Measurements from ENCODE around the gene TSR3. TPM values are rescaled to one million over a fixed set of nuclear protein-coding genes. Genes with fewer than 3 reads are reported as not detected.

Gene TSR3
- total RNA-seq, 2 donors from 2014 or later = 39.6 to 74.4 TPM

DNA sequence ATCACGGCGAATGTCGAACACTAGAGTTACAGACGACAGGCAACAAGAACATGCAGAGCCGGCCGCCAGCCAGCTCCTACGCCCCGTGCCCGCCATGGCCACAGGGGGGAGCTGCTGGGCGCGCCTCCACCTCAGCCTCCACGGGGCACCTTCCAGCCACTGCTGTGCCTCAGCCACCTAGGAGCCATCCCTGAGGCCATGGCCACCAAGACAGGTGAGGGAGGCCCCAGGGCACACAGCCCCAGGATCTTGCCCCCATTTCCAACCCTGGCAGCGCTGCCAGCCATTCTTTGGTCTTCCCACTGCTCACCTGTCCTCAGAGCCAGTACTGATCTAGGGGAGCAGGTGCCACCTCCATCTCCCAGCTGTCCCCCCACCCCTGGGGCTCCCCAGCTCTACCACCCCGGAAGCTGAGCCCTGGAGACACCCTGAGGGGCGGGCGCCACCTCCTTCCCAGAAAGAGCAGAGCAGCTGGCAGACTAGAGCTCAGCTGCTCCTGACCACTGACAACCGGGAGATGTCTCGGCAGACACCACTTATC is 11.9 kb upstream of the TSR3 start:
- intact Hi-C loops (cut with DNase I) = no loop called here
- H3K27ac ChIP-seq = no peak overlapping the region
- no peaks in the 10 kb centered on the region for H3K9me3 ChIP-seq
- H3K9ac ChIP-seq (ENCODE audit: low read depth in 2 of 2, low read length in 2 of 2) = no peak overlapping the region
- no peaks in the 10 kb centered on the region for H3K27me3 ChIP-seq
- H3K4me3 ChIP-seq = no peak overlapping the region
- H3K4me1 ChIP-seq = no peaks in the 10 kb centered on the region
- peak; percentile 55 for DNase-seq
- H3K36me3 ChIP-seq = peaks cover 4% of the 10 kb centered on the region
- TF ChIP-seq CTCF (IDR thresholded peaks at IDR 0.05) = peak; percentile 83

DNA sequence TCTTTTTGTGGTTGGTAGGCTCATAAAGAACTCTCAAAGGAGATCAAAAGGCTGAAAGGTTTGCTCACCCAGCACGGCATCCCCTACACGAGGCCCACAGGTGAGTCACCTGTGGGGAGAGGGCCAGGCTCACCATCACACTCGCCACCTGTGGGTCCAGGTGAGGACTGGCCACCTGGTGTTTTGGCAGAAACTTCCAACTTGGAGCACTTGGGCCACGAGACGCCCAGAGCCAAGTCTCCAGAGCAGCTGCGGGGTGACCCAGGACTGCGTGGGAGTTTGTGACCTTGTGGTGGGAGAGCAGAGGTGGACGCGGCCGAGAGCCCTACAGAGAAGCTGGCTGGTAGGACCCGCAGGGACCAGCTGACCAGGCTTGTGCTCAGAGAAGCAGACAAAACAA is 11.1 kb upstream of the TSR3 start:
- H3K4me1 ChIP-seq = no peaks in the 10 kb centered on the region
- DNase-seq = no peak
- no peak overlapping the region for H3K27ac ChIP-seq
- no peak overlapping the region for H3K9ac ChIP-seq (ENCODE audit: low read depth in 2 of 2, low read length in 2 of 2)
- no peak for TF ChIP-seq CTCF (IDR thresholded peaks at IDR 0.05)
- H3K4me3 ChIP-seq = no peak overlapping the region
- H3K27me3 ChIP-seq = no peaks in the 10 kb centered on the region
- H3K9me3 ChIP-seq = no peaks in the 10 kb centered on the region
- intact Hi-C loops (cut with DNase I) = no loop called here
- H3K36me3 ChIP-seq = peaks cover 4% of the 10 kb centered on the region

DNA sequence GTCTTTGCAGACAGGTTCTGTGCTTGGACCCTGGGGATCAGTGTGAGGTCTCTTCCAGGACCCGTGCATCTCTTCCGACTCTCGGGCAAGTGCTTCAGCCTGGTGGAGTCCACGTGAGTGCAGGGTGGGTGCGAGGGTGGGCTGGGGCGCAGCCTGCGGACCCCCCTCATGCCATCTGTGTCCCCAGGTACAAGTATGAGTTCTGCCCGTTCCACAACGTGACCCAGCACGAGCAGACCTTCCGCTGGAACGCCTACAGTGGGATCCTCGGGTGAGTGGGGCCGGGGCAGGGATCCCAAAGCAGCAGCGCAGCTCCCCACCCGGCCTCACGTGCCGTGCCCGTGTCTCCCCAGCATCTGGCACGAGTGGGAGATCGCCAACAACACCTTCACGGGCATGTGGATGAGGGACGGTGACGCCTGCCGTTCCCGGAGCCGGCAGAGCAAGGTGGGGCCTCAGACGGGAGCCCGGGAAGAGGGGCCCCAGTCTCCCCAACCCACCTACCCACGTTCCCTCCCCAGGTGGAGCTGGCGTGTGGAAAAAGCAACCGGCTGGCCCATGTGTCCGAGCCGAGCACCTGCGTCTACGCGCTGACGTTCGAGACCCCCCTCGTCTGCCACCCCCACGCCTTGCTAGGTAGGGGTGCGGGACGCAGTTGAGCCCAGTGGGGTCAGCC is 10.1 kb upstream of the TSR3 start:
- intact Hi-C loops (cut with DNase I) = no loop called here
- Histone ChIP-seq H3K36me3 (peaks cover 4% of the 10 kb centered on the region), H3K9me3 (no peaks in the 10 kb centered on the region), H3K9ac (ENCODE audit: low read depth in 2 of 2, low read length in 2 of 2) (no peak overlapping the region), H3K27me3 (no peaks in the 10 kb centered on the region), H3K27ac (no peak overlapping the region), H3K4me3 (no peak overlapping the region), H3K4me1 (no peaks in the 10 kb centered on the region)
- DNase-seq = no peak
- no peak for TF ChIP-seq CTCF (IDR thresholded peaks at IDR 0.05)

GRCh38 chr16:1357906-1358566 is 6.4 kb upstream of the TSR3 start:
- Histone ChIP-seq H3K4me1 (no peaks in the 10 kb centered on the region), H3K27ac (no peak overlapping the region), H3K4me3 (no peak overlapping the region), H3K36me3 (peaks cover 4% of the 10 kb centered on the region), H3K9ac (ENCODE audit: low read depth in 2 of 2, low read length in 2 of 2) (no peak overlapping the region), H3K9me3 (no peaks in the 10 kb centered on the region), H3K27me3 (no peaks in the 10 kb centered on the region)
- no peak for DNase-seq
- intact Hi-C loops (cut with DNase I) = no loop called here
- TF ChIP-seq CTCF (IDR thresholded peaks at IDR 0.05) = no peak

- Histone ChIP-seq H3K4me1 (peaks cover 4% of the 10 kb centered on the region), H3K27me3 (no peaks in the 10 kb centered on the region), H3K27ac (no peak overlapping the region), H3K9me3 (no peaks in the 10 kb centered on the region), H3K4me3 (no peak overlapping the region), H3K36me3 (no peaks in the 10 kb centered on the region), H3K9ac (ENCODE audit: low read depth in 2 of 2, low read length in 2 of 2) (no peak overlapping the region)
- intact Hi-C loops (cut with DNase I) = no loop called here
- DNase-seq = no peak
- TF ChIP-seq CTCF (IDR thresholded peaks at IDR 0.05) = no peak
Measured at GRCh38 chr16:1356061-1356900, 4.6 kb upstream of the TSR3 start.
